ENCODE measurements around the gene TMEM120B. TPM values are rescaled to one million over a fixed set of nuclear protein-coding genes. Genes with fewer than 3 reads are reported as not detected.

Gene TMEM120B
- total RNA-seq, 1 donor from 2014 or later: 13.7 TPM

GRCh38 chr12:121829250-121829918 is 116.8 kb downstream of the TMEM120B start:
- DNase-seq (ENCODE audit: extremely low read depth, low read depth, low spot score): no peak

GRCh38 chr12:121830134-121830533 is 117.6 kb downstream of the TMEM120B start:
- DNase-seq (ENCODE audit: extremely low read depth, low read depth, low spot score): no peak

GRCh38 chr12:121830588-121831265 is 118.2 kb downstream of the TMEM120B start:
- no peak for DNase-seq (ENCODE audit: extremely low read depth, low read depth, low spot score)

Other genes with a start within 250 kb of the TMEM120B start
- 18.4 and 29.2 TPM in 2 replicates for gene KDM2B, start 131.7 kb upstream of the TMEM120B start, total RNA-seq
- gene ORAI1, start 86.2 kb upstream of the TMEM120B start, total RNA-seq: 29.7 and 37.4 TPM in 2 replicates
- gene MORN3, start 43.1 kb upstream of the TMEM120B start, total RNA-seq: 0.73 and 0.88 TPM in 2 replicates
- gene RHOF, start 80.9 kb downstream of the TMEM120B start, total RNA-seq: 26.1 and 50.7 TPM in 2 replicates
- 7.1 and 15.2 TPM in 2 replicates for gene SETD1B, start 91.3 kb downstream of the TMEM120B start, total RNA-seq
- gene HPD, start 146.1 kb downstream of the TMEM120B start, total RNA-seq: not detected in 2 replicates
- 68.3 and 75.0 TPM in 2 replicates for gene PSMD9, start 176.0 kb downstream of the TMEM120B start, total RNA-seq
- gene CFAP251, start 205.8 kb downstream of the TMEM120B start, total RNA-seq: 3.0 and 13.5 TPM in 2 replicates